Trophoblast cell (in vitro differentiated cells and primary cell): ENCODE data around the gene SHROOM2.

ENCODE experiments used
- DNase-seq, 2 donors: peaks; one replicate each; pipeline ENCODE4 v3.0.0-alpha.2; 2016
- H2AFZ ChIP-seq: 2 replicates; pipeline ENCODE4 v1.6.1; 2013; ENCODE audit warnings: low read length, moderate library complexity, mild to moderate bottlenecking; ENCODE audit not compliant: insufficient read depth, poor library complexity
- H2AK5ac ChIP-seq: 2 replicates; pipeline ENCODE4 v1.6.1; 2013; ENCODE audit warnings: mild to moderate bottlenecking, low read length
- H2BK120ac ChIP-seq: 2 replicates; pipeline ENCODE4 v1.6.1; 2013; ENCODE audit warnings: low read length, mild to moderate bottlenecking, moderate library complexity; ENCODE audit not compliant: insufficient read depth, poor library complexity
- H2BK12ac ChIP-seq: 2 replicates; pipeline ENCODE4 v1.6.1; 2013; ENCODE audit warnings: mild to moderate bottlenecking, low read length, moderate library complexity
- H2BK5ac ChIP-seq: 2 replicates; pipeline ENCODE4 v1.6.1; 2013; ENCODE audit warnings: low read length, low read depth, moderate library complexity, mild to moderate bottlenecking; ENCODE audit not compliant: poor library complexity
- H3K14ac ChIP-seq: 2 replicates; pipeline ENCODE4 v1.6.1; 2013; ENCODE audit warnings: mild to moderate bottlenecking, low read length
- H3K18ac ChIP-seq: 2 replicates; pipeline ENCODE4 v1.6.1; 2013; ENCODE audit warnings: mild to moderate bottlenecking, low read length
- H3K23ac ChIP-seq: 2 replicates; pipeline ENCODE4 v1.6.1; 2013; ENCODE audit warnings: low read length
- H3K27ac ChIP-seq: 2 replicates; pipeline ENCODE4 v1.5.1; 2013; ENCODE audit warnings: low read depth, mild to moderate bottlenecking, inconsistent platforms, low read length, moderate library complexity
- H3K27me3 ChIP-seq: 2 replicates; pipeline ENCODE4 v1.6.1; 2013; ENCODE audit warnings: inconsistent platforms, mild to moderate bottlenecking, low read length, moderate library complexity; ENCODE audit not compliant: insufficient read depth
- H3K36me3 ChIP-seq, 2 experiments: 1 replicate in 1 of 2; 2 replicates in 1 of 2; pipeline ENCODE4 v1.6.1; 2013; ENCODE audit warnings: low read length in 2 of 2, mild to moderate bottlenecking in 2 of 2, moderate library complexity in 1 of 2; ENCODE audit not compliant: insufficient read depth in 2 of 2, control insufficient read depth in 1 of 2
- H3K4ac ChIP-seq: 2 replicates; pipeline ENCODE4 v1.6.1; 2013; ENCODE audit warnings: low read depth, mild to moderate bottlenecking, low read length, moderate library complexity
- H3K4me1 ChIP-seq, 2 experiments: 1 replicate in 1 of 2; 2 replicates in 1 of 2; pipeline ENCODE4 v1.6.1; 2013; ENCODE audit warnings: low read length in 2 of 2, mild to moderate bottlenecking in 2 of 2, moderate library complexity in 1 of 2; ENCODE audit not compliant: insufficient read depth in 2 of 2, control insufficient read depth in 1 of 2
- H3K4me2 ChIP-seq: 2 replicates; pipeline ENCODE4 v1.6.1; 2013; ENCODE audit warnings: inconsistent platforms, mild to moderate bottlenecking, low read length, moderate library complexity
- H3K4me3 ChIP-seq: 2 replicates; pipeline ENCODE4 v1.5.1; 2013; ENCODE audit warnings: mild to moderate bottlenecking, low read depth, low read length, inconsistent platforms
- H3K79me1 ChIP-seq: one replicate; pipeline ENCODE4 v1.6.1; 2013; ENCODE audit warnings: low read length
- H3K79me2 ChIP-seq: 2 replicates; pipeline ENCODE4 v1.6.1; 2013; ENCODE audit warnings: low read length, mild to moderate bottlenecking; ENCODE audit not compliant: control insufficient read depth, insufficient read depth, poor library complexity
- H3K9ac ChIP-seq: 2 replicates; pipeline ENCODE4 v1.6.1; 2013; ENCODE audit warnings: mild to moderate bottlenecking, low read length
- H3K9me3 ChIP-seq: 2 replicates; pipeline ENCODE4 v1.6.1; 2013; ENCODE audit warnings: low read depth, mild to moderate bottlenecking, control low read depth, inconsistent platforms, low read length; ENCODE audit not compliant: insufficient read depth
- H4K12ac ChIP-seq: 2 replicates; pipeline ENCODE4 v1.6.1; 2013; ENCODE audit warnings: low read depth, mild to moderate bottlenecking, low read length, moderate library complexity
- H4K8ac ChIP-seq: 2 replicates; pipeline ENCODE4 v1.6.1; 2013; ENCODE audit warnings: low read depth, mild to moderate bottlenecking, low read length, moderate library complexity
- H4K91ac ChIP-seq: one replicate; pipeline ENCODE4 v1.6.1; 2013; ENCODE audit warnings: low read depth, mild to moderate bottlenecking, low read length, moderate library complexity
- WGBS: extraction: QIAGEN DNeasy Blood & Tissue Kit; methylation state at CpG from one replicate; pipeline ENCODE4 v1.1.7; 2013; ENCODE audit warnings: missing lambda C conversion rate; ENCODE audit not compliant: insufficient read length, insufficient coverage; ENCODE audit errors: extremely low coverage; 5-methylcytosine and 5-hydroxymethylcytosine counted together

Gene SHROOM2

GRCh38 chrX:9938516-9938915 is 152.3 kb downstream of the SHROOM2 start:
- Histone ChIP-seq H4K12ac (no peak overlapping the region), H2AFZ (no peak overlapping the region), H3K18ac (no peak overlapping the region), H2AK5ac (no peak overlapping the region), H3K4ac (no peak overlapping the region), H3K4me2 (no peak overlapping the region), H2BK5ac (no peak overlapping the region), H3K4me1 (peaks cover 0 to 2% of the 10 kb centered on the region in 2 experiments), H3K9me3 (no peaks in the 10 kb centered on the region), H2BK12ac (no peak overlapping the region), H3K27me3 (no peaks in the 10 kb centered on the region), H3K9ac (no peak overlapping the region), H3K27ac (no peak overlapping the region), H3K23ac (no peak overlapping the region), H3K4me3 (no peak overlapping the region), H3K79me2 (no peaks in the 10 kb centered on the region), H4K91ac (no peak overlapping the region), H3K36me3 (peaks cover 43% of the 10 kb centered on the region in 2 experiments), H3K14ac (no peak overlapping the region), H2BK120ac (no peak overlapping the region), H3K79me1 (no peaks in the 10 kb centered on the region), H4K8ac (no peak overlapping the region)
- no CpG with 5 or more reads among the region's 7 CpGs for WGBS
- no peak for DNase-seq

- H3K79me1 ChIP-seq, result no peaks in the 10 kb centered on the region
- no peak overlapping the region for H3K14ac ChIP-seq
- no peak overlapping the region for H2AFZ ChIP-seq
- no peaks in the 10 kb centered on the region for H3K79me2 ChIP-seq
- no peak overlapping the region for H3K9ac ChIP-seq
- no peak overlapping the region for H3K27ac ChIP-seq
- H3K4me2 ChIP-seq, result no peak overlapping the region
- no peak overlapping the region for H2AK5ac ChIP-seq
- H3K36me3 ChIP-seq, result peaks cover 43 to 47% of the 10 kb centered on the region in 2 experiments
- no peaks in the 10 kb centered on the region for H3K9me3 ChIP-seq
- no peak overlapping the region for H4K8ac ChIP-seq
- no peak overlapping the region for H4K91ac ChIP-seq
- peak overlapping the region; percentile 17 for H4K12ac ChIP-seq
- WGBS, result no CpG with 5 or more reads among the region's 14 CpGs
- no peak overlapping the region for H2BK12ac ChIP-seq
- no peaks in the 10 kb centered on the region for H3K27me3 ChIP-seq
- no peak overlapping the region for H3K4ac ChIP-seq
- H3K23ac ChIP-seq, result no peak overlapping the region
- H3K4me3 ChIP-seq, result no peak overlapping the region
- DNase-seq, result peak; percentile 18 to 55
- H2BK5ac ChIP-seq, result no peak overlapping the region
- peaks cover 0 to 2% of the 10 kb centered on the region in 2 experiments for H3K4me1 ChIP-seq
- H3K18ac ChIP-seq, result no peak overlapping the region
- H2BK120ac ChIP-seq, result no peak overlapping the region
Measured at GRCh38 chrX:9940421-9940820, 154.2 kb downstream of the SHROOM2 start.

GRCh38 chrX:9942086-9942485 is 155.9 kb downstream of the SHROOM2 start:
- no peaks in the 10 kb centered on the region for H3K79me2 ChIP-seq
- no peak overlapping the region for H2BK120ac ChIP-seq
- peaks cover 52 to 58% of the 10 kb centered on the region in 2 experiments for H3K36me3 ChIP-seq
- no peak for DNase-seq
- no peak overlapping the region for H4K12ac ChIP-seq
- H3K4me3 ChIP-seq, result no peak overlapping the region
- H2AK5ac ChIP-seq, result no peak overlapping the region
- H4K91ac ChIP-seq, result no peak overlapping the region
- H3K27me3 ChIP-seq, result no peaks in the 10 kb centered on the region
- H2AFZ ChIP-seq, result no peak overlapping the region
- no peak overlapping the region for H3K27ac ChIP-seq
- H3K79me1 ChIP-seq, result no peaks in the 10 kb centered on the region
- H3K9me3 ChIP-seq, result no peaks in the 10 kb centered on the region
- WGBS, result no CpG with 5 or more reads among the region's 6 CpGs
- no peak overlapping the region for H3K18ac ChIP-seq
- H3K4me2 ChIP-seq, result no peak overlapping the region
- H2BK5ac ChIP-seq, result no peak overlapping the region
- no peak overlapping the region for H3K9ac ChIP-seq
- H3K4me1 ChIP-seq, result peaks cover 0 to 2% of the 10 kb centered on the region in 2 experiments
- H3K23ac ChIP-seq, result no peak overlapping the region
- H3K4ac ChIP-seq, result no peak overlapping the region
- no peak overlapping the region for H4K8ac ChIP-seq
- no peak overlapping the region for H3K14ac ChIP-seq
- no peak overlapping the region for H2BK12ac ChIP-seq

GRCh38 chrX:9943420-9943819 is 157.2 kb downstream of the SHROOM2 start:
- DNase-seq, result no peak
- Histone ChIP-seq H3K4me2 (no peak overlapping the region), H3K9me3 (no peaks in the 10 kb centered on the region), H3K23ac (no peak overlapping the region), H3K27me3 (no peaks in the 10 kb centered on the region), H3K9ac (no peak overlapping the region), H3K79me1 (no peaks in the 10 kb centered on the region), H2AK5ac (no peak overlapping the region), H3K4me3 (no peak overlapping the region), H3K18ac (no peak overlapping the region), H3K14ac (no peak overlapping the region), H3K27ac (no peak overlapping the region), H3K79me2 (no peaks in the 10 kb centered on the region), H3K4me1 (peaks cover 0 to 2% of the 10 kb centered on the region in 2 experiments), H2AFZ (no peak overlapping the region), H4K12ac (no peak overlapping the region), H2BK5ac (no peak overlapping the region), H3K4ac (no peak overlapping the region), H2BK12ac (no peak overlapping the region), H2BK120ac (no peak overlapping the region), H3K36me3 (peaks cover 44 to 53% of the 10 kb centered on the region in 2 experiments), H4K8ac (no peak overlapping the region), H4K91ac (no peak overlapping the region)
- no CpG with 5 or more reads among the region's 5 CpGs for WGBS
